OCI-LY7 (cell line): ENCODE results near the gene E2F8. TPM values are rescaled to one million over a fixed set of nuclear protein-coding genes. Genes with fewer than 3 reads are reported as not detected.

Source experiments
- BruUV-seq: library from RNA; stranded (reverse); fragments of 400-500 nt; replicated peaks from 2 replicates; lab custom pipeline; 2021; lab: Mats Ljungman, UMichigan
- CTCF ChIA-PET: fragments of 300-600 bp; sonication (Branson Sonifier 250); formaldehyde crosslinking; loops from one replicate; lab custom pipeline; 2022; ENCODE audit warnings: antibody characterized with exemption; ENCODE audit not compliant: unreplicated experiment; lab: Charles Lee
- POLR2A ChIA-PET: fragments of 300-600 bp; sonication (Branson Sonifier 250); formaldehyde crosslinking; loops from one replicate; lab custom pipeline; 2022; ENCODE audit warnings: antibody characterized with exemption; lab: Charles Lee
- DNase-seq: peaks from one replicate; pipeline ENCODE4 v3.0.0-alpha.2; 2015; ENCODE audit warnings: low spot score
- H2AFZ ChIP-seq: fragments of 200-600 bp; sonication (generic), shearing (Covaris generic); 2 replicates; pipeline ENCODE4 v1.6.1; 2014; ENCODE audit warnings: mild to moderate bottlenecking, antibody characterized with exemption, low read length, moderate library complexity
- H3K27ac ChIP-seq: fragments of 200-600 bp; sonication (generic); 2 replicates; pipeline ENCODE4 v1.5.1; 2014; ENCODE audit warnings: mixed run types, low read depth, mild to moderate bottlenecking, moderate library complexity, low read length, inconsistent platforms; ENCODE audit not compliant: poor library complexity, severe bottlenecking
- H3K36me3 ChIP-seq: fragments of 200-600 bp; sonication (generic); 2 replicates; pipeline ENCODE4 v1.6.1; 2014; ENCODE audit warnings: mild to moderate bottlenecking, antibody characterized with exemption, low read length, moderate library complexity, mixed read lengths; ENCODE audit not compliant: insufficient read depth
- H3K4me1 ChIP-seq: fragments of 200-600 bp; sonication (generic); 2 replicates; pipeline ENCODE4 v1.5.1; 2014; ENCODE audit warnings: mild to moderate bottlenecking, low read length; ENCODE audit not compliant: insufficient read depth, poor library complexity, severe bottlenecking
- H3K4me2 ChIP-seq: fragments of 200-600 bp; sonication (generic); 2 replicates; pipeline ENCODE4 v1.6.1; 2014; ENCODE audit warnings: mild to moderate bottlenecking, low read length
- H3K4me3 ChIP-seq: fragments of 200-600 bp; sonication (generic); 2 replicates; pipeline ENCODE4 v1.5.1; 2014; ENCODE audit warnings: mild to moderate bottlenecking, low read depth, low read length; ENCODE audit not compliant: poor library complexity, severe bottlenecking
- H3K79me2 ChIP-seq: fragments of 200-600 bp; sonication (generic); 2 replicates; pipeline ENCODE4 v1.6.1; 2016; ENCODE audit warnings: low read depth, mild to moderate bottlenecking, low read length, moderate library complexity, mixed read lengths; ENCODE audit not compliant: insufficient read depth
- H3K9me2 ChIP-seq: fragments of 200-600 bp; sonication (generic); 2 replicates; pipeline ENCODE4 v1.6.1; 2016; ENCODE audit warnings: mild to moderate bottlenecking, low read length, mixed read lengths; ENCODE audit not compliant: insufficient read depth
- H3K9me3 ChIP-seq: fragments of 200-600 bp; sonication (generic); 2 replicates; pipeline ENCODE4 v1.6.1; 2014; ENCODE audit warnings: mild to moderate bottlenecking, mixed run types, low read length, mixed read lengths
- H4K20me1 ChIP-seq: fragments of 200-600 bp; sonication (generic); 2 replicates; pipeline ENCODE4 v1.6.1; 2014; ENCODE audit warnings: mild to moderate bottlenecking, antibody characterized with exemption, low read length, moderate library complexity, mixed read lengths; ENCODE audit not compliant: insufficient read depth
- CTCF ChIP-seq: fragments of 200-600 bp; sonication (generic); conservative IDR thresholded peaks from 2 replicates; pipeline ENCODE4 v1.5.1; 2014; ENCODE audit warnings: mild to moderate bottlenecking, antibody characterized with exemption, low read length, moderate library complexity, mixed read lengths
- EZH2phosphoT487 ChIP-seq: fragments of 200-600 bp; sonication (generic); IDR thresholded peaks from 2 replicates; pipeline ENCODE4 v1.6.1; 2018; ENCODE audit warnings: low read depth, borderline replicate concordance, mild to moderate bottlenecking, mixed run types, antibody characterized with exemption, low read length, moderate library complexity, mixed read lengths
- intact Hi-C: fragments of 100-400 bp; cut with micrococcal nuclease; formaldehyde crosslinking; loops from one replicate; pipeline ENCODE4 v1.10.0; 2022; ENCODE audit not compliant: unreplicated experiment
- total RNA-seq, 2 experiments: library from RNA; depleted of rRNA in 1 of 2; stranded (reverse); fragments of >200 nt in 1 of 2; shearing (Covaris generic) in 1 of 2; gene quantifications; 2 replicates each; pipeline ENCODE4 v1.2.3, GENCODE V29; 2014 to 2022

The E2F8 gene
- total RNA-seq, 2 experiments from 2014 or later: 29.3 to 55.7 TPM

- Histone ChIP-seq H4K20me1 (no peaks in the 10 kb centered on the region), H3K9me2 (no peaks in the 10 kb centered on the region), H3K36me3 (no peaks in the 10 kb centered on the region), H3K4me1 (no peaks in the 10 kb centered on the region), H3K79me2 (no peaks in the 10 kb centered on the region), H3K4me2 (no peak overlapping the region), H3K27ac (no peak overlapping the region), H3K4me3 (no peak overlapping the region), H2AFZ (no peak overlapping the region), H3K9me3 (no peaks in the 10 kb centered on the region)
- intact Hi-C loops: no loop called here
- no peak for TF ChIP-seq CTCF
- no peak for TF ChIP-seq EZH2phosphoT487
- POLR2A ChIA-PET: no interaction called here
- DNase-seq: no peak
- no TSS peak for BruUV-seq
- CTCF ChIA-PET: no interaction called here
These were observed 22.6 kb upstream of the E2F8 start for GRCh38 chr11:19263333-19263732.

- ChIA-PET CTCF (no interaction called here), POLR2A (interaction anchor here (0.8 to 0.9 kb wide), 2 partner anchors 10 to 292 kb away, joined by 3 to 4 read pairs; no protein-coding TSS in a partner anchor)
- Histone ChIP-seq H3K9me2 (no peaks in the 10 kb centered on the region), H3K4me1 (no peaks in the 10 kb centered on the region), H3K79me2 (no peaks in the 10 kb centered on the region), H3K4me2 (peak overlapping the region; percentile 26; the same call in 1 of the 2 replicates), H3K36me3 (no peaks in the 10 kb centered on the region), H3K9me3 (no peaks in the 10 kb centered on the region), H4K20me1 (no peaks in the 10 kb centered on the region), H3K4me3 (no peak overlapping the region), H3K27ac (no peak overlapping the region), H2AFZ (no peak overlapping the region)
- BruUV-seq: no TSS peak
- TF ChIP-seq EZH2phosphoT487 (no peak), CTCF (peak; percentile 97)
- intact Hi-C loops: loop anchor here (1.0 to 5.0 kb wide), 3 partner anchors 173 to 294 kb away; no protein-coding TSS in a partner anchor
- DNase-seq: peak; percentile 70
These were observed 19.0 kb upstream of the E2F8 start for GRCh38 chr11:19259487-19260345.
